CD4-positive, alpha-beta memory T cell (primary cell): ENCODE data around the gene NDST1. TPM values are rescaled to one million over a fixed set of nuclear protein-coding genes. Genes with fewer than 3 reads are reported as not detected.

Experiments
- CTCF ChIA-PET: fragments of 350-600 bp; sonication (Branson Sonifier 250); formaldehyde crosslinking; loops from one replicate; lab custom pipeline; 2021; ENCODE audit warnings: inconsistent platforms; ENCODE audit not compliant: partially characterized antibody; lab: Charles Lee
- POLR2A ChIA-PET: fragments of 350-600 bp; sonication (Branson Sonifier 250); formaldehyde crosslinking; loops from one replicate; lab custom pipeline; 2021; ENCODE audit not compliant: partially characterized antibody; lab: Charles Lee
- DNase-seq, 5 donors: peaks; one replicate each; pipeline versions ENCODE4 v3.0.0 to v3.0.0-alpha.2; 2020 to 2022; ENCODE audit warnings: mixed read lengths in 1 of 5
- H3K27ac ChIP-seq: one replicate; pipeline ENCODE4 v1.7.0; 2013; ENCODE audit warnings: low read depth, low read length
- H3K27me3 ChIP-seq: 2 replicates; pipeline ENCODE4 v1.7.0; 2013; ENCODE audit warnings: mild to moderate bottlenecking, low read length, moderate library complexity; ENCODE audit not compliant: insufficient read depth
- H3K36me3 ChIP-seq: 2 replicates; pipeline ENCODE4 v1.7.0; 2013; ENCODE audit warnings: mild to moderate bottlenecking, low read length, moderate library complexity; ENCODE audit not compliant: insufficient read depth
- H3K4me1 ChIP-seq: 2 replicates; pipeline ENCODE4 v1.7.0; 2013; ENCODE audit warnings: mild to moderate bottlenecking, low read length, moderate library complexity; ENCODE audit not compliant: insufficient read depth
- H3K4me3 ChIP-seq, 2 donors: one replicate each; pipeline ENCODE4 v1.7.0; 2013; ENCODE audit warnings: low read length in 2 of 2, mild to moderate bottlenecking in 1 of 2
- H3K9me3 ChIP-seq, 2 donors: one replicate each; pipeline ENCODE4 v1.7.0; 2013; ENCODE audit warnings: low read length in 2 of 2, control low read depth in 1 of 2; ENCODE audit not compliant: control insufficient read depth in 1 of 2
- H3K27ac Mint-ChIP-seq, 7 donors: one replicate each; pipeline ENCODE4 v1.8.0; 2020 to 2021; ENCODE audit warnings: mixed read lengths in 7 of 7, mild to moderate bottlenecking in 6 of 7, inconsistent platforms in 3 of 7, moderate library complexity in 3 of 7
- H3K27me3 Mint-ChIP-seq, 2 donors: one replicate each; pipeline ENCODE4 v1.8.0; 2020 to 2021; ENCODE audit warnings: mixed read lengths in 2 of 2
- H3K36me3 Mint-ChIP-seq, 2 donors: one replicate each; pipeline ENCODE4 v1.8.0; 2020 to 2021; ENCODE audit warnings: mixed read lengths in 2 of 2, inconsistent platforms in 1 of 2, mild to moderate bottlenecking in 1 of 2
- H3K4me1 Mint-ChIP-seq, 4 donors: one replicate each; pipeline ENCODE4 v1.8.0; 2020 to 2021; ENCODE audit warnings: mixed read lengths in 4 of 4, mild to moderate bottlenecking in 1 of 4
- H3K4me3 Mint-ChIP-seq, 8 donors: one replicate each; pipeline ENCODE4 v1.8.0; 2020 to 2021; ENCODE audit warnings: mixed read lengths in 8 of 8, mild to moderate bottlenecking in 7 of 8, moderate library complexity in 6 of 8, inconsistent platforms in 3 of 8
- H3K9me3 Mint-ChIP-seq, 8 donors: one replicate each; pipeline ENCODE4 v1.8.0; 2020 to 2021; ENCODE audit warnings: mixed read lengths in 8 of 8, mild to moderate bottlenecking in 5 of 8, inconsistent platforms in 3 of 8, moderate library complexity in 1 of 8
- intact Hi-C: fragments of 100-400 bp; cut with micrococcal nuclease; formaldehyde crosslinking; loops from one replicate; pipeline ENCODE4 v1.15.1; 2023
- polyA plus RNA-seq, 2 donors: library from polyadenylated mRNA; unstranded; fragments of 300-500 nt; fragmentation: Illumina TruSeq; gene quantifications; one replicate each; pipeline ENCODE4 v1.2.3, GENCODE V29; 2021
- total RNA-seq, 2 experiments: library from RNA; stranded (reverse); gene quantifications; one replicate each; pipeline ENCODE4 v1.2.3, GENCODE V29; 2021

The NDST1 gene
- total and polyA plus RNA-seq, 4 experiments from 2014 or later: 0.29 to 0.64 (median 0.35) TPM; not detected in 1

DNA sequence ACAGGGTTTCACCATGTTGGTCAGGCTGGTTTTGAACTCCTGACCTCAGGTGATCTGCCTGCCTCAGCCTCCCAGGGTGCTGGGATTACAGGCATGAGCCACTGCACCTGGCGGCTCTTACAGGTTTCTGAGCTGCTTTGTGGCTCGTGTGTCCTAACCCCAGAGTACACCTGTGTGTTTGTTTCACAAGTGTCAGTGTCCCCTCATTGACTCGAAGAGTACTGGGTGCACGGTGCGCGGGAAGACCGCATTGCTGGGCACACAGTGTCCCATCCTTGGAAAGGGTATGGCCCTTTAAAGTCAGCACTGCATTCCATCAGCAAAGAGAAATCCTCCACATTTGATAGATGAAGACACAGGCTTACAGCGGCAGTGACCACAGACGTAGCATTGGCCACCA is 23.8 kb downstream of the NDST1 start:
- CTCF ChIA-PET: no interaction called here
- Mint-ChIP-seq H3K36me3 (no peaks in the 10 kb centered on the region), H3K27ac (no peak overlapping the region), H3K9me3 (no peaks in the 10 kb centered on the region), H3K27me3 (peaks cover 0 to 2% of the 10 kb centered on the region in 2 donors), H3K4me1 (no peaks in the 10 kb centered on the region), H3K4me3 (no peak overlapping the region)
- no peaks in the 10 kb centered on the region for H3K4me1 ChIP-seq
- POLR2A ChIA-PET: no interaction called here
- H3K4me3 ChIP-seq: no peak overlapping the region
- no peaks in the 10 kb centered on the region for H3K36me3 ChIP-seq
- no peaks in the 10 kb centered on the region for H3K9me3 ChIP-seq
- no peak overlapping the region for H3K27ac ChIP-seq
- intact Hi-C loops: no loop called here
- H3K27me3 ChIP-seq: no peaks in the 10 kb centered on the region
- no peak for DNase-seq

GRCh38 chr5:150532151-150532550 is 24.2 kb downstream of the NDST1 start:
- Mint-ChIP-seq H3K9me3 (no peaks in the 10 kb centered on the region), H3K27ac (no peak overlapping the region), H3K27me3 (peaks cover 0 to 2% of the 10 kb centered on the region in 2 donors), H3K4me1 (no peaks in the 10 kb centered on the region), H3K36me3 (no peaks in the 10 kb centered on the region), H3K4me3 (no peak overlapping the region)
- no peak for DNase-seq
- Histone ChIP-seq H3K27me3 (no peaks in the 10 kb centered on the region), H3K36me3 (no peaks in the 10 kb centered on the region), H3K27ac (no peak overlapping the region), H3K4me1 (no peaks in the 10 kb centered on the region), H3K4me3 (no peak overlapping the region), H3K9me3 (no peaks in the 10 kb centered on the region)
- ChIA-PET POLR2A (no interaction called here), CTCF (no interaction called here)
- intact Hi-C loops: no loop called here

DNA sequence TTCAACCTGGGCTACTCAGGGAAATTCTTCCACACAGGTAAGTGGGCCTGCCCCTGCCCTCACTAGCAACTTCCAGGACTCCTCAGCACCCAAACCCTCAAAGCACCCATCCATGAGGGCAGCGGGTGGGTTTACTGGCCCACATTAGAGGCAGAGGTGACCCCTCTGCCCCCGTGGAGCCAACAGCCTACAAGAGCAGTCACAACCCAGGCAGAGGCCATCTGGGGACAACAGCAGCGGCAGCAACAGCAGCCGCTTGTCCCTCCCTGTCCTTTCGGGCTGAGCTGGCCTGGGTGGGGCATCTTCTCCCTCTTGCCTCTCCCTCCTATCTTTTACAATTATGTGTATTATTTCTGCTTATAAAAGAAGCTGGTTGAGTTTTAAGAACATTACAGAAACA is 25.1 kb downstream of the NDST1 start:
- Histone ChIP-seq H3K4me3 (no peak overlapping the region), H3K27ac (no peak overlapping the region), H3K9me3 (no peaks in the 10 kb centered on the region), H3K36me3 (no peaks in the 10 kb centered on the region), H3K4me1 (no peaks in the 10 kb centered on the region), H3K27me3 (no peaks in the 10 kb centered on the region)
- intact Hi-C loops: no loop called here
- Mint-ChIP-seq H3K36me3 (peaks cover 0 to 6% of the 10 kb centered on the region in 2 donors), H3K27ac (no peak overlapping the region), H3K27me3 (peaks cover 0 to 2% of the 10 kb centered on the region in 2 donors), H3K4me3 (no peak overlapping the region), H3K9me3 (peaks cover 0 to 2% (median 0%) of the 10 kb centered on the region in 8 donors), H3K4me1 (no peaks in the 10 kb centered on the region)
- POLR2A ChIA-PET: no interaction called here
- no peak for DNase-seq
- CTCF ChIA-PET: no interaction called here

DNA sequence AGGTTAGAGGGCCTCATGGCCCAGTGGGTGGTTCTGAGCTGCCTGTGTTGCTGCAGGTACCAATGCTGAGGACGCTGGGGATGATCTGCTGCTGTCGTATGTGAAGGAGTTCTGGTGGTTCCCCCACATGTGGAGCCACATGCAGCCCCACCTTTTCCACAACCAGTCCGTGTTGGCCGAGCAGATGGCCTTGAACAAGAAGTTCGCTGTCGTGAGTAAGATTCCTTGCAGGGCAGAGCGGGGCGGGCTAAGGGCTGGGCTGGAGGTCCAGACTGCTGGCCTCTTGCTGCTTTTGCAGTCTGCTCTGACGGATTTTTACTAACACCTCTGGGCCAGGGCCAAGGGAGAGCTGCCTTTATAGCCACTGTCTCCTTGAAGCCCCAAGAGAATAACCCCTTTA is 26.9 kb downstream of the NDST1 start:
- H3K9me3 Mint-ChIP-seq: peaks cover 0 to 2% (median 0%) of the 10 kb centered on the region in 8 donors
- Histone ChIP-seq H3K4me3 (no peak overlapping the region), H3K4me1 (no peaks in the 10 kb centered on the region), H3K36me3 (no peaks in the 10 kb centered on the region), H3K27ac (no peak overlapping the region), H3K9me3 (no peaks in the 10 kb centered on the region), H3K27me3 (no peaks in the 10 kb centered on the region)
- H3K27ac Mint-ChIP-seq: no peak overlapping the region
- H3K4me3 Mint-ChIP-seq: no peak overlapping the region
- peaks cover 0 to 2% of the 10 kb centered on the region in 2 donors for H3K27me3 Mint-ChIP-seq
- ChIA-PET CTCF (interaction anchor here (1.8 to 2.1 kb wide), 2 partner anchors 10 to 26 kb away, joined by 4 to 7 read pairs; no protein-coding TSS in a partner anchor), POLR2A (no interaction called here)
- H3K36me3 Mint-ChIP-seq: peaks cover 0 to 9% of the 10 kb centered on the region in 2 donors
- intact Hi-C loops: no loop called here
- DNase-seq: no peak
- H3K4me1 Mint-ChIP-seq: no peaks in the 10 kb centered on the region

GRCh38 chr5:150535611-150536010 is 27.7 kb downstream of the NDST1 start:
- no peak for DNase-seq
- Mint-ChIP-seq H3K36me3 (peaks cover 0 to 9% of the 10 kb centered on the region in 2 donors), H3K4me1 (no peaks in the 10 kb centered on the region), H3K27ac (no peak overlapping the region), H3K4me3 (no peak overlapping the region), H3K9me3 (peaks cover 0 to 2% (median 0%) of the 10 kb centered on the region in 8 donors), H3K27me3 (peaks cover 0 to 2% of the 10 kb centered on the region in 2 donors)
- no peaks in the 10 kb centered on the region for H3K4me1 ChIP-seq
- H3K36me3 ChIP-seq: no peaks in the 10 kb centered on the region
- no peak overlapping the region for H3K27ac ChIP-seq
- intact Hi-C loops: no loop called here
- no peaks in the 10 kb centered on the region for H3K27me3 ChIP-seq
- no peaks in the 10 kb centered on the region for H3K9me3 ChIP-seq
- H3K4me3 ChIP-seq: no peak overlapping the region
- ChIA-PET CTCF (interaction anchor here (2.1 kb wide), 1 partner anchor 25 kb away, joined by 7 read pairs; no protein-coding TSS in a partner anchor), POLR2A (no interaction called here)

GRCh38 chr5:150538007-150538917 is 30.3 kb downstream of the NDST1 start:
- no peaks in the 10 kb centered on the region for H3K9me3 ChIP-seq
- no peak for DNase-seq
- intact Hi-C loops: no loop called here
- H3K27ac ChIP-seq: no peak overlapping the region
- Mint-ChIP-seq H3K27me3 (no peaks in the 10 kb centered on the region), H3K27ac (no peak overlapping the region), H3K9me3 (peaks cover 0 to 2% (median 0%) of the 10 kb centered on the region in 8 donors), H3K4me3 (no peak overlapping the region), H3K36me3 (peaks cover 0 to 9% of the 10 kb centered on the region in 2 donors), H3K4me1 (no peaks in the 10 kb centered on the region)
- H3K4me1 ChIP-seq: no peaks in the 10 kb centered on the region
- POLR2A ChIA-PET: no interaction called here
- no peak overlapping the region for H3K4me3 ChIP-seq
- no peaks in the 10 kb centered on the region for H3K27me3 ChIP-seq
- no peaks in the 10 kb centered on the region for H3K36me3 ChIP-seq
- CTCF ChIA-PET: interaction anchor here (0.8 kb wide), 1 partner anchor 10 kb away, joined by 3 read pairs; no protein-coding TSS in a partner anchor

DNA sequence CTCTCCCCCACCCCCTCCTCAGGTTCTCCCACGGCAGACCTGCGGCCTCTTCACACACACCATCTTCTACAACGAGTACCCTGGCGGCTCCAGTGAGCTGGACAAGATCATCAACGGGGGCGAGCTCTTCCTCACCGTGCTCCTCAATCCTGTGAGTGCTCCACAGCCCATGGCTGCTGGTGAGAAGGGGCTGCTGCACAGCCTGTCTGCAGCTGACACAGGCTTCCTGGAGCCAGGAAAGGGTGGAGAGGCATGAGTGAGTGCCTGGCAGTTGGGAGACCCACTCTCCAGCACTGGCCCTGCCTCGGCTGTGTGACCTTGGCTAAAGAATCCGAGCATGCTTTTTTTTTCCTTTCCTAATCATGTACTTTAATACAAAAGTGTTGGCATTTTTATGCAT is 31.3 kb downstream of the NDST1 start:
- CTCF ChIA-PET: interaction anchor here (0.8 to 1.4 kb wide), 2 partner anchors 9 to 308 kb away, joined by 3 read pairs; no protein-coding TSS in a partner anchor
- POLR2A ChIA-PET: no interaction called here
- no peaks in the 10 kb centered on the region for H3K4me1 Mint-ChIP-seq
- intact Hi-C loops: no loop called here
- H3K27me3 Mint-ChIP-seq: no peaks in the 10 kb centered on the region
- DNase-seq: no peak
- H3K4me3 Mint-ChIP-seq: no peak overlapping the region
- peaks cover 0 to 9% of the 10 kb centered on the region in 2 donors for H3K36me3 Mint-ChIP-seq
- no peaks in the 10 kb centered on the region for H3K9me3 ChIP-seq
- no peak overlapping the region for H3K4me3 ChIP-seq
- H3K27ac ChIP-seq: no peak overlapping the region
- H3K36me3 ChIP-seq: no peaks in the 10 kb centered on the region
- peaks cover 0 to 2% (median 0%) of the 10 kb centered on the region in 8 donors for H3K9me3 Mint-ChIP-seq
- no peaks in the 10 kb centered on the region for H3K27me3 ChIP-seq
- H3K4me1 ChIP-seq: no peaks in the 10 kb centered on the region
- H3K27ac Mint-ChIP-seq: no peak overlapping the region
